Measurements from ENCODE around the gene DLG2. TPM values are rescaled to one million over a fixed set of nuclear protein-coding genes. Genes with fewer than 3 reads are reported as not detected.

Gene DLG2
- total and polyA plus RNA-seq, 2 donors (not counting 3 experiments of a cell fraction or from before 2014, with no cell fraction given) = 0.15 to 1.1 TPM

GRCh38 chr11:85180528-85180927, 446.6 kb downstream of the DLG2 start:
- FAIRE-seq (no peak), DNase-seq (ENCODE audit: low read depth, low spot score) (no peak)
- Histone ChIP-seq H3K27me3 (ENCODE audit: control insufficient read depth in 2 of 2, insufficient read depth in 2 of 2, low read length in 2 of 2) (no peaks in the 10 kb centered on the region), H3K9ac (replicated peaks; ENCODE audit: extremely low read depth, insufficient read depth, low read length) (no peak overlapping the region), H3K9me1 (replicated peaks; ENCODE audit: control insufficient read depth, extremely low read depth, insufficient read depth, low read length) (no peaks in the 10 kb centered on the region), H3K4me1 (ENCODE audit: control insufficient read depth, extremely low read depth, insufficient read depth, low read length) (no peaks in the 10 kb centered on the region), H3K4me3 (replicated peaks in 1 of 3; ENCODE audit: insufficient read depth in 1 of 3, low read depth in 1 of 3, low read length in 3 of 3) (no peak overlapping the region), H3K4me2 (ENCODE audit: insufficient read depth, low read length) (no peak overlapping the region), H3K27ac (ENCODE audit: insufficient read depth, low read depth, low read length) (no peak overlapping the region), H3K9me3 (replicated peaks; ENCODE audit: control insufficient read depth, insufficient read depth, low read length) (no peaks in the 10 kb centered on the region), H2AFZ (ENCODE audit: low read depth, low read length) (no peak overlapping the region), H3K36me3 (ENCODE audit: control insufficient read depth in 2 of 2, extremely low read depth in 1 of 2, insufficient read depth in 2 of 2, low read length in 2 of 2) (no peaks in the 10 kb centered on the region), H4K20me1 (replicated peaks; ENCODE audit: control insufficient read depth, extremely low read depth, insufficient read depth, low read length) (no peaks in the 10 kb centered on the region), H3K79me2 (ENCODE audit: control insufficient read depth, insufficient read depth, low read length) (no peaks in the 10 kb centered on the region)
- dilution Hi-C loops (cut with MboI; ENCODE audit: extremely low pct_ligation_motif_present, low sequenced_read_pairs) (no loop called here), intact Hi-C loops (cut with micrococcal nuclease) (no loop called here)
- CTCF ChIA-PET = no interaction called here
- no TSS peak for BruUV-seq (replicated peaks)
- TF ChIP-seq EZH2 (IDR thresholded peaks at IDR 0.05; ENCODE audit: borderline replicate concordance, low read depth, low read length, severe bottlenecking) = no peak
- no peak for TF ChIP-seq MYC (IDR thresholded peaks at IDR 0.05; ENCODE audit: low read depth, low read length)
- no peak for TF ChIP-seq JUN (IDR thresholded peaks at IDR 0.05; ENCODE audit: borderline replicate concordance, insufficient read depth, insufficient read length, low read depth)
- TF ChIP-seq GATA2 (IDR thresholded peaks at IDR 0.05; ENCODE audit: insufficient read depth, insufficient read length, low read depth, low read length) = no peak
- no peak for TF ChIP-seq POLR2AphosphoS5 (IDR thresholded peaks at IDR 0.05; ENCODE audit: insufficient read depth, low read depth, low read length)
- TF ChIP-seq, protein P1, sequence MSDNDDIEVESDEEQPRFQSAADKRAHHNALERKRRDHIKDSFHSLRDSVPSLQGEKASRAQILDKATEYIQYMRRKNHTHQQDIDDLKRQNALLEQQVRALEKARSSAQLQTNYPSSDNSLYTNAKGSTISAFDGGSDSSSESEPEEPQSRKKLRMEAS (IDR thresholded peaks at IDR 0.05; ENCODE audit: insufficient read depth, insufficient read length) = no peak
- TF ChIP-seq, protein P2, sequence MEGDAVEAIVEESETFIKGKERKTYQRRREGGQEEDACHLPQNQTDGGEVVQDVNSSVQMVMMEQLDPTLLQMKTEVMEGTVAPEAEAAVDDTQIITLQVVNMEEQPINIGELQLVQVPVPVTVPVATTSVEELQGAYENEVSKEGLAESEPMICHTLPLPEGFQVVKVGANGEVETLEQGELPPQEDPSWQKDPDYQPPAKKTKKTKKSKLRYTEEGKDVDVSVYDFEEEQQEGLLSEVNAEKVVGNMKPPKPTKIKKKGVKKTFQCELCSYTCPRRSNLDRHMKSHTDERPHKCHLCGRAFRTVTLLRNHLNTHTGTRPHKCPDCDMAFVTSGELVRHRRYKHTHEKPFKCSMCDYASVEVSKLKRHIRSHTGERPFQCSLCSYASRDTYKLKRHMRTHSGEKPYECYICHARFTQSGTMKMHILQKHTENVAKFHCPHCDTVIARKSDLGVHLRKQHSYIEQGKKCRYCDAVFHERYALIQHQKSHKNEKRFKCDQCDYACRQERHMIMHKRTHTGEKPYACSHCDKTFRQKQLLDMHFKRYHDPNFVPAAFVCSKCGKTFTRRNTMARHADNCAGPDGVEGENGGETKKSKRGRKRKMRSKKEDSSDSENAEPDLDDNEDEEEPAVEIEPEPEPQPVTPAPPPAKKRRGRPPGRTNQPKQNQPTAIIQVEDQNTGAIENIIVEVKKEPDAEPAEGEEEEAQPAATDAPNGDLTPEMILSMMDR (IDR thresholded peaks at IDR 0.05; ENCODE audit: extremely low read depth in 1 of 2, insufficient read depth in 1 of 2, low read depth in 1 of 2, low read length in 2 of 2) = no peak
- TF ChIP-seq FOS (IDR thresholded peaks at IDR 0.05; ENCODE audit: borderline replicate concordance, insufficient read depth, low read length) = no peak
- no peak for TF ChIP-seq POLR2A (IDR thresholded peaks at IDR 0.05; ENCODE audit: low read depth, low read length)
- POLR2A ChIA-PET = no interaction called here
